PFSK-1 (cell line): ENCODE data around the gene TENT4B.

Experiments used
- FOXP2 ChIP-seq: optimal IDR thresholded peaks from 2 replicates; pipeline ENCODE3; 2011; ENCODE audit warnings: borderline replicate concordance, control low read depth, inconsistent platforms; ENCODE audit not compliant: insufficient read depth; ENCODE audit errors: extremely low read length, extremely low read depth
- POLR2AphosphoS5 ChIP-seq: IDR thresholded peaks from 2 replicates; pipeline ENCODE4 v1.6.1; 2012; ENCODE audit warnings: low read depth, mild to moderate bottlenecking, control low read depth, low read length, moderate library complexity
- SIN3A ChIP-seq: IDR thresholded peaks from 2 replicates; pipeline ENCODE4 v1.6.1; 2012; ENCODE audit warnings: mild to moderate bottlenecking, low read length, moderate library complexity, borderline replicate concordance; ENCODE audit not compliant: insufficient read depth
- TAF1 ChIP-seq: IDR thresholded peaks from 2 replicates; pipeline ENCODE4 v1.6.1; 2012; ENCODE audit warnings: low read length, control low read depth, borderline replicate concordance; ENCODE audit not compliant: insufficient read depth
- TF ChIP-seq, protein P1 (sequence below), 2 experiments: IDR thresholded peaks; 2 replicates each; pipeline versions ENCODE4 v1.6.1 to v1.8.0; 2011 to 2012; ENCODE audit warnings: low read depth in 2 of 2, low read length in 2 of 2, control low read depth in 1 of 2, inconsistent platforms in 1 of 2, mild to moderate bottlenecking in 1 of 2, moderate library complexity in 1 of 2; ENCODE audit not compliant: insufficient read depth in 1 of 2

TENT4B gene

DNA sequence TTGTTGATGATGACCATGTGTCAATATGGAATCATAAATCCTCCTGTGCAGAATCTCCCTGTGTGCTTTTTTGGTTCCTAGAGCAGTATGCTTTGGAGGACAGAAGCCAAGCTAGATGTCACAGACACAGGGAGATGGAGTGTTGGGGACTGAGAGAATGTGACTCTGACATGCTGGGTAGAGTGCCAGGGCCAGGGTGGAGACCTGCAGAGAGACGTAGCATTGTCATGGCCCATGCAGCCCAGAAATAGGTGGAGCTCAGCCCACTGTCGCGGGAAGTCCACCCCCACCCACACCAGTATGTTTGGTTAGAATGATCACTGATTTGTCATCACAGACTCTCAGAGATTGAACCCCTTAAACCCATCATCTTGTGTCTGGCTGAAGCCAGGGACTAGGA lies 74.0 kb downstream of the TENT4B start:
- TF ChIP-seq FOXP2 (no peak), POLR2AphosphoS5 (no peak), SIN3A (no peak), TAF1 (no peak)
- TF ChIP-seq, protein P1, sequence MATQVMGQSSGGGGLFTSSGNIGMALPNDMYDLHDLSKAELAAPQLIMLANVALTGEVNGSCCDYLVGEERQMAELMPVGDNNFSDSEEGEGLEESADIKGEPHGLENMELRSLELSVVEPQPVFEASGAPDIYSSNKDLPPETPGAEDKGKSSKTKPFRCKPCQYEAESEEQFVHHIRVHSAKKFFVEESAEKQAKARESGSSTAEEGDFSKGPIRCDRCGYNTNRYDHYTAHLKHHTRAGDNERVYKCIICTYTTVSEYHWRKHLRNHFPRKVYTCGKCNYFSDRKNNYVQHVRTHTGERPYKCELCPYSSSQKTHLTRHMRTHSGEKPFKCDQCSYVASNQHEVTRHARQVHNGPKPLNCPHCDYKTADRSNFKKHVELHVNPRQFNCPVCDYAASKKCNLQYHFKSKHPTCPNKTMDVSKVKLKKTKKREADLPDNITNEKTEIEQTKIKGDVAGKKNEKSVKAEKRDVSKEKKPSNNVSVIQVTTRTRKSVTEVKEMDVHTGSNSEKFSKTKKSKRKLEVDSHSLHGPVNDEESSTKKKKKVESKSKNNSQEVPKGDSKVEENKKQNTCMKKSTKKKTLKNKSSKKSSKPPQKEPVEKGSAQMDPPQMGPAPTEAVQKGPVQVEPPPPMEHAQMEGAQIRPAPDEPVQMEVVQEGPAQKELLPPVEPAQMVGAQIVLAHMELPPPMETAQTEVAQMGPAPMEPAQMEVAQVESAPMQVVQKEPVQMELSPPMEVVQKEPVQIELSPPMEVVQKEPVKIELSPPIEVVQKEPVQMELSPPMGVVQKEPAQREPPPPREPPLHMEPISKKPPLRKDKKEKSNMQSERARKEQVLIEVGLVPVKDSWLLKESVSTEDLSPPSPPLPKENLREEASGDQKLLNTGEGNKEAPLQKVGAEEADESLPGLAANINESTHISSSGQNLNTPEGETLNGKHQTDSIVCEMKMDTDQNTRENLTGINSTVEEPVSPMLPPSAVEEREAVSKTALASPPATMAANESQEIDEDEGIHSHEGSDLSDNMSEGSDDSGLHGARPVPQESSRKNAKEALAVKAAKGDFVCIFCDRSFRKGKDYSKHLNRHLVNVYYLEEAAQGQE (IDR thresholded peaks at IDR 0.05; ENCODE audit: insufficient read depth in 1 of 2, low read depth in 2 of 2, low read length in 2 of 2) = no peak

DNA sequence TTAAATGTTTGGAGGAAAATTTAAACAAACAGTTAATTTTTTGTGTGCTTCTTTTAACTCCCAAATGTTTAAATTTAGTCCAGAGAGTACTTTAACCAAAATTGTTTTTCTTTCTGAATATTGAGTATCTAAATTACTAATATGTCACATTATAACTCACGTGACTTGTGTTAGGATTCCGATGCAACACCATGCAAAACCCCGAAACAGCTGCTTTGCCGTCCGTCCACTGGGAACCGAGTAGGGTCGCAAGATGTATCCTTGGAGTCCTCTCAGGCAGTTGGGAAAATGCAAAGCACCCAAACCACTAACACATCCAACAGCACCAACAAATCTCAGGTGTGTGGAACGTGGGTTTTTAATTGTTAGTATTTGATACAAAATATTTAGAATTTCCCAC lies 74.6 kb downstream of the TENT4B start:
- no peak for TF ChIP-seq POLR2AphosphoS5
- no peak for TF ChIP-seq TAF1
- no peak for TF ChIP-seq SIN3A
- TF ChIP-seq, protein P1 (IDR thresholded peaks at IDR 0.05; ENCODE audit: insufficient read depth in 1 of 2, low read depth in 2 of 2, low read length in 2 of 2) = no peak

DNA sequence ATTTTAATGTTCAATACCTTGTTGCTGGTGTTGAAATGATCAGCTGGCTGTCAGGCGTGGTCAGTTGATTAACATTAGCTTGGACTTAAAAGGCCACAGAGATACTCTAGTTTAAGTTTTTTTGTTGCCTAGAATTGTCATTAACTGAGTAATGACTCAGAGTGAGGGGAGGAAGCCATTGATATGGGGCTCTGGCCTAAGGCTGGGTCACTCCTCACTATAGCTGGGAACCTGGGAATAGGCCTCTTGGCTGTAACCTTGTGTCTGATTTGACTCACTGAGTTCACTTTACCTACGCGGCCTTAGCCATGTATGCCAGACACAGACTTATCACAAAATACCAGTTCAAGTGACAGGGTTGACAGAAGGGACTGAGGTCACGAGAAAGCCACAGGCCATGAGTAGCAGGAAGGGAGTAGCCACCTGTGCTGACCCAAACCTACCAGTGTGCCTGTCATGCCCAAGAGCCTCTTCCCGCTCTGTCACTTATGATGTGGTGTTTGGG lies 75.3 kb downstream of the TENT4B start:
- TF ChIP-seq POLR2AphosphoS5 (no peak), FOXP2 (no peak), SIN3A (no peak), TAF1 (no peak)
- TF ChIP-seq, protein P1 (IDR thresholded peaks at IDR 0.05; ENCODE audit: insufficient read depth in 1 of 2, low read depth in 2 of 2, low read length in 2 of 2) = no peak

DNA sequence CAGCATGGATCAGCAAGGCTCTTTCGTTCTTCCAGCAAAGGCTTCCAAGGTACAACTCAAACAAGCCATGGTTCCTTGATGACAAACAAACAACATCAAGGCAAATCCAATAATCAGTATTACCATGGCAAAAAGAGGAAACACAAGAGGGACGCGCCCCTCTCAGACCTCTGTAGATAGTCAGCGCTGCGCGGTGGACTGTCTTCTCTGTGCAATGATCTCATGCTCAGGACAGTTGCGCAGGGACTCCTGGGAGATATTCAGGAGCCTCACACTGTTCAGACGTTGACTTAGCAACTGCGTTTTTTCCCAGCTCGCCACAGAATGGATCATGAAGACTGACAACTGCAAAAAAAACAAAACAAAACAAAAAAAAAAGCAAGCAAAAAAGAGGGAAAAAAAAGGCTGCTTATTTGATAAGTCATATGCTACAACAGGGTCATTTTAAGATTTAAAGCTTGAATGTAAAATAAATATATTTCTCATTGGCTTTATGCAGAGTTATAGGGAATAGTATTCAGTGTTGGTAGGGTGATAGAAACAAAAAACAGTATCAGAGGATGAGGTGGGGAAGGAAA lies 76.1 kb downstream of the TENT4B start:
- TF ChIP-seq TAF1 = no peak
- no peak for TF ChIP-seq SIN3A
- TF ChIP-seq, protein P1 (IDR thresholded peaks at IDR 0.05; ENCODE audit: insufficient read depth in 1 of 2, low read depth in 2 of 2, low read length in 2 of 2) = no peak
- no peak for TF ChIP-seq POLR2AphosphoS5
- TF ChIP-seq FOXP2 = no peak
